SKM-1 treated with dmso at 0.1 percent for 144 hours (cell line): Measurements from ENCODE around the gene BTBD16.
A peak's percentile ranks its signal among the peaks of the same experiment; 100 is the strongest.

Experiments
- DNase-seq: peaks from one replicate; lab custom pipeline; 2025; ENCODE audit not compliant: unreplicated experiment; lab: John Stamatoyannopoulos, UW

Gene BTBD16

DNA sequence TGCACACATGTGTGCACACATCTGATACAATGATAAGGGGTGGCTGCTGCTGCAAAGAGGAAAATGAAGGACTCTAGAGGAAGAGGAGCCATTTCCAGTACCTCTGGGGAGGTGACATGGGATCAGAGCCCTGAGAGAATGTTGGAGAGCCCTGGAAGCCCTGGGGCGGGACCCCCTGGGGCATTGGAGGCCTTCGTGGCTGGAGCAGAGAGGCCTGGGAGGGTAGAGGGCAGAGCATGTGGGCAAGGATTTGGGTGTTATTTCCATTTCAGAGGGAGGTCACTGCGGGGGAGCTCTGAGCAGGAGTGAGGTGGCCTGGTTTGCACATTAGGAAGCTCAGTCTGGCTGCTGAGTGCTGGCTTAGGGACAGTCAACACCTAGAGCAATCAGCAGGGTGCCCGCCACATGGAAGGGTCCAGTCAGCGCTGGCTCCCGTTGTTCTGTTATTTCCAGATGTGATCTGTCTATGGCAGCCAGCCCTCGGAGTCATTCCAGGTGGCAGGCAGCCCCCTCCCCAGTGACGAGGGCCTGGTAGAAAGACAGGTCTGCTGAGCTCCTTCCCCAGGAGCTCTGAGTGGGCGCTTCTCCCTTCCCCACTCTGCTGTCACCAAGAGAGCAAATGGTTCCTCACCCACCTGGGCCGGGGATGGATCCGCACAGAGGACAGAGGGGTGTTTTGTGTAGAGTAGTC is 24.1 kb upstream of the BTBD16 start:
- DNase-seq = no peak

DNA sequence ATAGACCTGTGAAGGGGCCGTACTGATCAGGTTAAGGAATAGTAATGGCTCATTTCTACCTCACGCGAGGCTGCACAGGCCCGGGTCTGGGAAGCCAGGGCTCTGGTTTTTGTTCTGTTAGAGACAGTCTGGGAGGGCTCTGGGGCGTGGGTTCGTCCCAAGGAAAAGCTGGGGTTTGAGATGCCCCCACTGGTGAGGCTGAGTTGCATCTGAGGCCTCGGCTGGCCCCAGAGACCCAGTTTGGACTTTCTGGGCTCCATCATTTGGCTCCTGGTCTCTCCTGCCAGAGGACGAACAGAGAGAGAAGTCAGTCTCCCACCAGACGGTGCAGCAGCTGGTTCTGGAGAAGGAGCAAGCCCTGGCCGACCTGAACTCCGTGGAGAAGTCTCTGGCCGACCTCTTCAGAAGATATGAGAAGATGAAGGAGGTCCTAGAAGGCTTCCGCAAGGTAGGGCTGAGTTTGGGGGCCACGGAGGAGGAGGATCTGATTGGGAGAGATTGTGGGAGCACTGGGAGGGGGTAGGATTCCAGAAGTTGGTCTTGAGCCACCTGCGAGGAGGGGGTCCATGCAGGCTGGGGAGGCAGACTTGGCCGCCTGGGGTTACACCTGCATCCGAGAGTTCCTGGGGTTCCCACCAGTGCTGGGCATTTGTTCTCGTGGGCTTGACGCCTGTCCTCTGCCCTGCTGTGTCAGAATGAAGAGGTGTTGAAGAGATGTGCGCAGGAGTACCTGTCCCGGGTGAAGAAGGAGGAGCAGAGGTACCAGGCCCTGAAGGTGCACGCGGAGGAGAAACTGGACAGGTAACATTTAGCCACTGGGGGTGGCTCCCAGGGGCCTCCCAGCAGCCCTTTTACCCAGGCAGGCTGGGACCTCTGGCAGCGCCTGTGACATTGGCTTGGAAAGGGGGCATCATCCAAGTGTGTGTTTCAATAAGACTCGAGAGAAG is 22.5 kb upstream of the BTBD16 start:
- DNase-seq = no peak

DNA sequence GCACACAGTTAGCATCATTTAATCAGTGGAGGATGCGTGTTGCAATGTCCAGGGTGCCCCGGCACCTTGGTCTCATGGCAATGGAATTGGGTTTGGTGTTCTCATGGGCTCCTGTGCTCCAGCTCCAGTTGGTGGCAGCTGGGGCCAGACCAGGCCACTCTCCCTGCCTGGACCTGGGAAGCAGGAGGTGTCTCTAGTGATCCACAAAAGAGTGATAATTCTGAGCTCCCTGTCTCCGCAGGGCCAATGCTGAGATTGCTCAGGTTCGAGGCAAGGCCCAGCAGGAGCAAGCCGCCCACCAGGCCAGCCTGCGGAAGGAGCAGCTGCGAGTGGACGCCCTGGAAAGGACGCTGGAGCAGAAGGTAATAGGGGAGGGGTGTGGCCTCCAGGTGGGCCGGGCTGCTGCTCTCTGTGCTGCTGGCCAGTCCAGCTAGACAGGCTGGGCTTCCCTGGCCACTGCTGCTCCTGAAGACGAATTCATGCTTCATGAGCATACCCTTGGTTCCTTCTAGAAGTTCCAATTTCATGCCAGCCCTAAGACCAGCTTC is 21.7 kb upstream of the BTBD16 start:
- no peak for DNase-seq

DNA sequence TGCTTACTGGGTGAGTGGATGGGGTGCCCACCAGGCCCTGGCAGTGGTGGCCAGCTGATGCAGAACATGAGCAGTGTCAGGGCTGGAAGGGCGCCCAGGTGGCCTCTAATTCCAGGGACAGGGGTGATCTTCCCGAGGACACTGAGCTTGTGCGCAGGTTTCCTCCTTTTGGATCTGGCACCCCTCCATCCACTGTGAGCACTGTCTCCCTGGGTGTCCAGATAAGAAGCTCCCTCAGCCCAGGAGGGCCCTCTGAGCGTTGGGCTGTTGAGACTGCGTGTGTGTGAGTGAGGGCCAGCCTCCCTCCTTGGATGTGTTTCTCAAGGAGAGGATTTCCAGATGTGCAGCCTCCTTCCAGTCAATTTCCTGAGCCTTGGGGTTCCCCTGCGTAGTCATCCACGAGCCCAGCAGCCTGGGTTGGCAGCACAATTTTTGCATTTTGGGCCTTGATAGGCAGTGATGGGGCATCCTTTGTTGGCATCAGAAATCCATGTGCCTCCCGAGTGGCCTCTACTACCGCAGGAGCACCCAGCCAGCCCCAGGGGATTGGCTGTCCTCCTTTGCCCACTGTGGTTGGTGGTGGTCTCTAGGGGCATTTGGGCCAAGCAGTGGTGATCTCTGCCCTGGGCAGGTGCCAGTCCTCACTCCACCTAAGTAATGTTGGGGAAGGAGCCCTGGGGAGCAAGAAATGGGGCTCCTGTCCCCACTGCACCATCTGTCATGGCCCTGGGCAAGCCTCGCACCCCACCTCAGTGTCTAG is 20.9 kb upstream of the BTBD16 start:
- DNase-seq = no peak

DNA sequence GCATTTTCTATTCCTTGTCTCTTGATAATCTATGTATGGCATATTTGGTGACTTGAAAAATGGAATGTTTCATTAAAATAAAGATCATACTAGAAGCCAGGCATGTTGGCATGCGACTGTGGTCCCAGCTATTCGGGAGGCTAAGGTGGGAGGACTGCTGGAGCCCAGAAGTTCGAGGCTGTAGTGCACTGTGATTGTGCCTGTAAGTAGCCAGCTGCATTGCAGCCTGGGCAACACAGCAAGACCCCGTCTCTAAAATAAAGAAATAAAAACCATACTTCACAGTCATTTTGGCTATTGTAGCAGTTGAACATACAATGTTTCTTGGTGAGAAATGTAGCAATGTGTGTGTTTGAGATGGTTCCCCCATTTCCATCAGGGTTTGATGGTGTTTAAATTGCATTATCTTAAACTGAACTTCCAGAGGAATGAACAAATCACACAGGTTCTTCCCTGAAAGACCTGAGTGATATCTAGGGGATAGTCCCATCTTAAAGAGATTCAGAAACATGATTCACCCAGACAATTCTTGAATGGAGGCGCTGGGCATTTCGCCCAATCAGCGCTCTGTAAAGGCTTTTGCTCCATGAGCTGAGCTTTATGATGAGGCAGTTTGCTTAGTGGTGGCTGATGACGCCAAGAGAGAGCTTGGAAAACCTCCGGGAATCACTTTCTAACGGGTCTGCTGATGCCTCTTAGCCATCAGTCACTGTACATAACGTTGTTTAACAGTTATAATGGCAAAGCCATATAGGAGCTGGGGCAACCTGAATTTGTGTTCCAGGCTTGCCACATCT is 19.4 kb upstream of the BTBD16 start:
- DNase-seq = no peak

DNA sequence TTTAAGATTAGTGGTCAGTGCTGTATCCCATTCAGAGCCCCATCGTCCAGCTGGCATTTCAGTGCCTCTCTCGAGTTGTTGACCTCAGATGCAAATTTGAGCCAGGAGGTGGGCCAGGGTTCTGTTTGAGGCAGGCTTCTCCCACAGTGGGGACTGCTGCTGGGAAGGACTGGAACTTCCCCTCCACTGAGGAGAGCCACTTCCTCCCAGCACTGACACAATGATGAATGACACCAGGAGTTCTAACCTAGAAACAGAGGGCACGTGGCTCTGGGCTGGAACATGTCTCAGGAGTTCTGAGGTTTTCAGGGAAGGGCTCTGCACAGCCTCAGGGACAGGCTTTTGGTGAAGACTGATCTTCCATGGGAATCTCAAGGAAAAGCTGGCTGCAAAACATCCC is 18.3 kb upstream of the BTBD16 start:
- peak; percentile 2 for DNase-seq

DNA sequence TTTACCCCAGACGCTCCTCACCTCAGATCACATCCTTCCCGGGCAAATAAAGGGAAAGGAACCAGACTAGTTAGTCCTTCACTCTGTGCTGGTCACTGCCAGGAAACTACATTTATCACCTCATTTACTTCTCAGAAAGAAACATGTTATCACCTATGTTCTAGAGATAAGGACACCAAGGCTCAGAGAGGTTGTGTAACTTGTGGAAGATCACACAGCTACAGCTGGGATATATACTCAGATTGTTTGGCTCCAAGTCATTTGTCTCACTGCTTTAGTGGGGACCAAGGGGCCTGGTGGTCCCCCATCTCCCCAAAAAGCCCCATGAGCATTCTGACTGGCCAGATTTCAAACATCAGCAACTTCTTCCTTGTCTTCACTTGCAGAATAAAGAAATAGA is 17.5 kb upstream of the BTBD16 start:
- no peak for DNase-seq

DNA sequence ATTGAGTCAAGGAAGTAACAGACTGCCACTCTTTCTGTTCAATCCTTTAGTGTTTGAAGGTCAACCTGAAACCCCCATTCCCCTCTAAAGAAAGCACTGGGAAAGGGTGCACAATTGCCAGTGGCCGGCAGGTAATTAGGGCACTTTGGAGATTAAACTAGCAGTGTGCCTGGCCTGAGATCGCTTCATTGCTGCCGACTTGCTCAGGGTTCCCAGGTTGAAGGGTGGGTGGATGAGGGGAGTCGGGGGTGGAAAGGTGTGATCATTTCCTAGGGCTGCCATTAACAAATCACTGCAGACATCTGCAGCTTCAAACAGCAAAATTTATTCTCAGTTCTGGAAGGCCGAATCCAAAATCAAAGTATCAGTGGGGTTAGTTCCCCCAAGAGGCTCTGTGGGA is 16.3 kb upstream of the BTBD16 start:
- DNase-seq = no peak

DNA sequence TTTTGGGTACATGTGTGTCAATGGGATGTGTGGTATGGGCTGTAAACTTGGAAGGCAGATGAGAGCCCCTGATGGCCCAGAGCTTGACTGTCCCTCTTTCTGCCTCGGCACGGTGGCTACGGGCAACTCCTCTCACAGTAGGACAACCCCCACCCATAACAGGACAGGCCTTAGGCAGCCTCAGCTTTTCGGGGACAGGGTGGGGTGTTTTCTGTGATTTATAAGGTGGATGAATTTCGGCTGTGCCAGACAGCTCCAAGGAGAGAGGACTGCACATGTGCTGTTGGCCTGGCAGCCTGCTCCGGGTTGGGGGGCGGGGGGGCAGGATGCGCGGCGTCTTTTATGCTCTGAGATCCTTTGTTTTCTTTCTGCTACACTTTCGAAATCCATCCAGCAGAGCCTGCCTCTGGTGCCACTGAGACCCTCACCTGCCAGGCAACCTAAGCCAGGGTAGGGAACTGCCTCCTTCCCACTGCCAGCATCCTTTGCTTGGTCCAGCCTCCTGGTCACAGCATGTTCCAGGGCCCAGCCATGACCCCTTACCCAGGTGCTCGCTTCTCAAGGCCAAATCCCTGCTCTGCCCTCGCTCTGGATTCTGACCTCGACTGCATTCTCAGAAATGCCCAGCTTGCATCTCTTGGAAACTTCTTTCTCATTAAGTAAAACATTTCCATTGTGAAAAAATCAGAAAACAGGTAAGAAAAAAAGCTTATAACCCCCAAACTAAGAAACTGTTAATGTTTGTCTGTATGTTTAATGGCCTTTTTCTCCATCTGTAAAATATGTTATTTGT is 15.4 kb upstream of the BTBD16 start:
- no peak for DNase-seq

DNA sequence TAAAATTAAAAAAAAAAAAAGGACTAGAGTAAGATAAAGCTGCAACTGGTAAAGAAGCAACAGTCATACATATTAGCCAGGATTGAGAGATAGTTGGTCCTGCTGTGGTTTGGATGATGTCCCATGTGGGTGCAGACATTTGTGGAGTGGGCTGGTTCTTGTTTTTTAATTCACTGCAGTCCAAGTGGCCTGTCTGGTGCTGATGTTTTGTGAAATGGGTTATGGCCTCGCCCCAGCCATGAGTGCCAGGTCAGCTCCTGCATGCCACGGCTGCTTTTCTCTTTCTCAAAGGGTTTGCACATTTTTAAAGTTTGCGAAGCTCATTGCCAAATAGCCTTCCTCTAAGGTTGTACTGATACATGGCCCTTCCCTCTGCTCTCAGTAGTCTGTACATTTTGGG is 14.1 kb upstream of the BTBD16 start:
- DNase-seq = no peak

DNA sequence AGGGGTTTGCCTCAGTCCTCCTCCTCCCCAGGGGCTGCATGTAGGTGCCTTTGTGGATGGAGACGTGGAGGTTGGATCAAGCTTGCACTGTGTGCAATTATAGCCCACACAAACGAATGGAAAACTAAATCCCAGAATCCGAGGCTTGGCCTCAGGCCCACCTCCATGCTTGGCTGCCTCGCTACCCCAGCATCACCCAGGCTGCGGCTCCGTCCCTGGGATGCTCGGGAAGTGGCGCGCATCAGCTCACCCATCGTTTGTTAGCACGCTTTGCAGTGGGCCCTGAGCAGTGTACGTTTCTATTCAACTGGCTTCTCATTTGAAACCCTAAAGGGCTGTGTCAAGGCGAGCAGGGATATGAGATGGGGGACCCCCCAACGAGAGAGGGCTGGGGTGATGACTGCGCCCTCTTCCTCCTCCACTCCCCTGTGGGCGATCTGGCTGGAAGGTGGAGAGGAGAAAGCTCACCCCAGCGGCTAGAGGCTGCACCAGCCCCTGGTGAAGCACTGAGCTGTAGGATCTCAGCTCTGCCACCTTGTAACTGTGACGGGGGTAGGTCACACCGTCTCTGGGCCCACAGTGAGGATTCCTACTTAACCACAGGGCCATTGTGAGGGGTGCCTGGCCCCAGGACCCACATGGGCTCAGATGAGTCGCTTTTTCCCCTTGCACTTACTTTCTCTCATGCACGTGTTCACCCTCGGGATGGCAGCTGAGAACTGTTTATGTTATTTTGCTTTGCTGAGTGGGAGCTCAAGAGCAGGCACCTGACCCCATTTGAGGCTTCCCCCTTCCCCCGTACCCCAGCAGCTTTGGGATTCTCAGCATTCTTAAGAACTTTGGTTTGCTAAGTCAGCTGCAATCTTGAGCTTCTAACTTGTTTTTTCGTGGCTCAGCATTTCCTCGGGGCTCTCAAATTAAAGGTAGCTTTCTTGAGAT is 12.7 kb upstream of the BTBD16 start:
- no peak for DNase-seq

DNA sequence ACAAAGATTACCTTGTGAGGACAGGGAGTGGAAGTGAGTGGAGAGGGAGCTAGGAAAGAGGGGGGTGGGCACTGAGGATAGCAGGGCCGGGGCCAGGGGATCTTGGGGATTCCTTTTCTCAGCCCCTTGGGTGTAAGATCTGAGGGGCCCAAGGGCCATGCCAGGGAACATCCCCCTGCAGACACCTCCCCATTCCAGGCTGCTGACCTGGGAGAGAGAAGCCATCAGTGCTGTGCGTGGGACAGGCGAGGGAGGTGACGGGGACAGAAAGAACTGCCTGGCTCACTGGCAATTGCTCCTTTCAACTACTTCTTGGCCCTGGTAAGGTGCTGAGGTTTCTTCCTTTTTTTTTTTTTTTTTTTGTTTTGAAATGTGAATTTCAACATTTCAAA is 12.0 kb upstream of the BTBD16 start:
- no peak for DNase-seq

DNA sequence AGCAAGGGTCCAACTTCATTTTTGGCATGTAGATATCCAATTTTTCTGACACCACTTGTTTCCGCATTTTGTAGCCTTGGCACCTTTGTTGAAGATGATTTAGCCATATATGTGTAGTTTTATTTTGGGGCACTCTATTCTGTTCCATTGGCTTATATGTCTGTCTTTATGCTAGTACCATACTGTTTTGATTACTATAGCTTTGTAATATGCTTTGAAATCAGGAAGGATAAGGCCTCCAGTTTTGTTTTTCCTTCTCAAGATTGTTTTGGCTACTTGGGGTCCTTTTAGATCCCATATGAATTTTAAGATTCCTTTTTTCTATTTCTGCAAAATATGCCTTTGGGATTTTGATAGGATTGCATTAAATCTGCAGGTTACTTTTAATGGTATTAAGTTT is 9.5 kb upstream of the BTBD16 start:
- no peak for DNase-seq

DNA sequence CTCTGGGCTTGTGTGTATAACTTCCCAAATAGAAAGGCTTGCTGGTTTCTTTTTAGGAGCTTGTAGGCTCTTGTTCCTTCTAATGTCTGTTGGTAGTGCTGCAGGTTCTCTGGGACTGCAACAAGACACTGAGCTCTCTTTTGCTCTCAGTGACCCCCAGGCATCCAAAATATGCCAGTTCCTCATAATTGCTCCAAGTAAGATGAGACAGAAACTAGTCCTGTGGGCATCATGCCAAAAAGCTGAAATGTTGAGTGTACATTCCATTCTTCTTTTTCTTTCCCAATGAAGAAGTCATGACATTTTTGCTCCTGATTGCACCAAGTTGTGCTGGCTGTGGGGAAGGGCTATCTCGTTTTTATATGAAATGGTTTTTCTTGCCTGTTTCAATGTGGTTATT is 7.1 kb upstream of the BTBD16 start:
- DNase-seq = no peak

DNA sequence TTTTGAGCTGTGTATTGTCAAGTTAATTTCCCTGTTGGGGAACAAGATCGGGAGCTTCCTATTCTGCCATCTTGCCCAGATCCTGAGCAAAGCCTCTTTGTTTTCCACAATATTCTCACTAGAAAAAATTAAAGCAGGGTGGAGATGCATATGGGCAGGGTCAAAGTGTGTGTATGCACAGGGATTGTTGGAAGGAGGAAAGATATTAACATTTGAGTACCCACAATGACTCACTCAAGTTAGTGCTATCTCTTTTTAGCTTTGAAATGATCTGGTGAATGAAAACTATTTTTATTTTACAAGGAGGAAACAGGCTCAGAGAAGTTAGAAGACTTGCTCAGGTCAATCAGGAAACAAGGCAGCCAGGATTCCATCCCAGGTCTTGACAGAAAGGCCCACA is 6.7 kb upstream of the BTBD16 start:
- DNase-seq = no peak

DNA sequence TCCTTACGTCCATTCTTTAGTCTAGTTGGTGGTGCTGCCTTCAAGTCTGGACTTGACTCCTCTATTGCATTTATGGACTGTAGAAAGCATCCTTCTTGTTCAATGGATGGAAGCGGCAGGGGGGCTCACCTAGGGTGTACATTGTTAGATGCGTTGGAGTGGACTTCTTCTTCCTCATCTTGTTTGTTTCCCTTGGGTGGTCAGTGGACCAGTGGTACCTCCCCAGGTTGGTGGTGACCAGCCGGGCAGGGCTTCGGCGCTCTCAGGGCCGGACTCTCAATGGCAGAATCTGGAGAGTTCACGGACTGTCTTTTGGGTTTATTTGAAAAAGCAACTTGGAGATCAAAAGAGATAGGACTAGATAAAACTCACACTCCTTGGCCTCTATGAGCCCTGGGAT is 6.2 kb upstream of the BTBD16 start:
- no peak for DNase-seq

DNA sequence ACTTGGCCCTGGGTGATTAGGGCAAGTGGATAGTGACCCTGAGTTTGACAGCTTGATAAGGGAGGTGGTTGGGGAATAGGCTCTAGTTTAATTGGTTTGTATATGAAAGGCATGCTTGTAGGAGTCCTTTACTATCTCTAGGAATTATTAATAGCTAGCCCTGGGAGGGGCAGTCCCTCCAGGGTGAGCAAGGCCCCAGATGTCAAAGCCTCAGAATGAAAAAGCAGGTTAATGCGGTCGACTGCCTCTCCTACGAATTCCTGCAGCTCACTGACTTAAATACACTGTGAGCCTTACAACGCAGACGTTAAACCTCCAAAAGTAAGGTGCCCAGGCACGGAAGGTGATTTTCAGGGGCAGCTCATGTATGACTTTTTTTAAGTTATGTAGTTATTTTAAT is 5.2 kb upstream of the BTBD16 start:
- no peak for DNase-seq

DNA sequence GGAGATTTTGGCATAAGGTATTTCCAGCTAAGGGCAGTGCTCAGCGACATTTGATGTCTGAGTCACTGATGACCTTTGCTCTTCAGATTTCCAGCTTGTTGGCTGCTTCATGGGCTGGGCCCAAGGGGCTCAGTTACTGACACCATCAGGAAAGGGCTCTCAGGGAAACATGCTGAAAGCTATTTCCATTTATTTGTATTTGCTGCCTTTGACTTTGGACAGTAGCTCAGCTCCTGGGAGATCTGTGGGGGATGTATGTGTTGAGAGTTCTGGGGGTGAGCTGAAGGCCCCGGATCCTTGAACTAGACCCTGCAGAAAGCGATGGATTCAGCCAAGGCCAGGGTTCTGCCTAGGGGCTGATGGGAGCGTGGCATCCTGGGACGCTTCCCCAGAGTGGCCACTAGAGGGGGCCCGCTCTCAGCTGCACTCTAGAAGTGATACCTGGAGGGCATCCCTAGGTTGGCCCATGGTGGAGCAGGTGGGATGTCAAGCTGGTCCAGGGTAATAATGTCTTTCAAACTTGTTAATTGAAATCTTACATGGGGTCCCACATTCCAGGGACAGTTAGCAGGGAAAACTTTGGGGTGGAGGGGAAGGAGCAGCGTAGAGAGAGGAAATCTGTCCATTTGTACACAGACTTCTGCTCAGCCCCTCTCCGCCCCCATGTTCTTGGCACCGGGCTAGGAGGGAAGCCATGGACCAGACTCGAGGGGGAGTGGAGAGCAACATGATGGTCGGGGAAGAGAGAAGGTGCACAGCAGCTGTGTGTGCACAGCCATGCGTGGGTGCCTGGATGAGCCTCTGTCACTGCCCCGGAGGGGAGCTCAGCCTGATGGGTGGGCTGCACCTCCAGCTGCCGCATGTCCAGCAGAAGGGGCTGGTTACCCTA is 3.0 kb upstream of the BTBD16 start:
- peak; percentile 35 for DNase-seq
